Activated CD8-positive, alpha-beta memory T cell treated with anti-CD3 and anti-CD28 coated beads, Interleukin-2, amount 50 U/mL, for 1 hour (primary cell): ENCODE results near the gene HOXD3.

Experiments used
- DNase-seq: peaks from one replicate; pipeline ENCODE4 v3.0.0-alpha.2; 2020; ENCODE audit errors: extremely low read depth

HOXD3 gene

DNA sequence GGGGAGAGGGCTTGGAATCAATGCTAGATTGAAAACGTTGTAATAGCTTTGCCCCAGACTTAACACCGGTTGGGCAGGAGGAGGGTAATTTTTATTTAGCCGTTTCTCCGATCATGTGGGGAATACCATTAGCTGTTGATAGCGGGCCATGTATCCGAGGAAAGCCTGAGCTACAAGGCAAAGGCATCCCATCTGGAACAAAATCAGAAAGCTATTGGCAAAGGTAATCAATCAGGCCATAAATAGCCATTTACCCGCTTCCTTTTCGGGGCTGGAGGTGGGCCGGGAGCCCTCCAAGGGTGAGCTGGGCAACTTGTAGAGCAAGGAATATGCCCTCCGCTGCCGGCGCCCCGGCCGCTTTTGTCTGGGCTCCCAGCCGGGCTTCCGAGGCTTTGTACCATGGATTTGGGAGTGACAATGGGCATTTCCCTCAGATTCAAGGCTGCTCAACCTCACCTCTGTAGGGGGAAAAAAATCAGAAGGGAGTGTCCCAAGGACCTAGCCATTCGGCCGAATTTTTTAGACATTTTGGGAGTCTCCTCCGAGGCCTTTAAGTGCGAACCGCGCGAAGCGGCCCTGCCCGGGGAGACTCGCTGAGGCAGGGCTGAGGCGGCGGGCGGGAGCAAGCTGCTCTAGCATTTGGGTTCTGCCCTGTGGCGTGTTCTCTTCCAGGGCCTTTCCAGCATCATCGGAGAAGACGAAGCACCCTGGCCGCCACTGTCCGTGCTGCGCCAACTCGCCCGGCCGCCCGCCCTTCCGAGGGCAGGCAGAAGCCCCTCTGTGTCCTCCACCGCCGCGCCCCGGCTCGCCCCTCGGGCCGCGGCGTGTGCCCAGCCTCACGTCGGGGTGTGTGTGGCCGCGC, 35.7 kb upstream of the HOXD3 start:
- no peak for DNase-seq

- DNase-seq = no peak
Observed at GRCh38 chr2:176122052-176122682, 34.9 kb upstream of the HOXD3 start.

GRCh38 chr2:176122683-176123410, 34.3 kb upstream of the HOXD3 start, which contains the start of gene HOXD9:
TSS of gene HOXD9 (plus strand) at chr2:176122719. CDS start at chr2:176122769, 50 bp downstream.
- no peak for DNase-seq

GRCh38 chr2:176123411-176124109, 33.5 kb upstream of the HOXD3 start:
- no peak for DNase-seq

GRCh38 chr2:176124110-176124946, 32.8 kb upstream of the HOXD3 start:
- no peak for DNase-seq

DNA sequence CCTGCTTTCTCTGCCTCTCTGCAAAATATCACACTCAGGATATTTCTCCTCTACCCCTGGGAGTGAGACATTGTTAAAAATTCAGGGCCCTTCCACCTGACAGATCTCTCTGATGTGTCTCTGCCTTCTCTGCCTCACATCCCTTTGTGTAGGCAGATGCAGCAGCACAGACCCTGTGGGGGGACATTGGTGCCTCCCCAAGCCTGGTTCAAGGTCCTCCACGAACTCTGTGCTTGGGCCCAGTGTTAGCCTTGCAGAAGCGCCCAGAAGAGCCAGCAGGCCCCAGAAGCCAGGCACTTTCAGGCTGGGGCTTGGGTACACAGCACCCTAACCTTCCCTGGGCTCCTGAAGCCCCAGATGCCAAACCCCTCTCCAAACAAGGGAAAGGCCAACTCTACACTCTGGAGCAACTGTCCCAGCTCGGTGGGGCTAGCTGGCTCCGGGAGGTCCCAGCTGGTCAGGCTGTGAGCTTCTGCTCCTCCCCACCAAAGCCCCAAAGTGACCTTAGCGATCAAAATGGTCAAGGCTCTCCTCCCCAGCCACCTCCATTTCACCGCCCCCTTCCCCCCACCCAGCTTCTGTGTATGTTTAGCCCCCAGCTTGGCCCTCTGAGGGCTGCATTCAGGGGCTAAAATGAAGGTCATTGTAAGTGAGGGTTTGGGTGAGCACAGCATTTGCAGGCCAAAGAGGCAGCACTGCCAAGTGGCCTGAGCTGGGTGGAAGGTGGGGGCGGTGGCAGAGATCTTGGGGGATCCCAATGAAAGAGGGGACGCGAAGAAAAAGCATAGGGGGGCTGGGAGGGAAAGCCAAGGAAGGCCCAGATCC, 31.9 kb upstream of the HOXD3 start:
- no peak for DNase-seq

DNA sequence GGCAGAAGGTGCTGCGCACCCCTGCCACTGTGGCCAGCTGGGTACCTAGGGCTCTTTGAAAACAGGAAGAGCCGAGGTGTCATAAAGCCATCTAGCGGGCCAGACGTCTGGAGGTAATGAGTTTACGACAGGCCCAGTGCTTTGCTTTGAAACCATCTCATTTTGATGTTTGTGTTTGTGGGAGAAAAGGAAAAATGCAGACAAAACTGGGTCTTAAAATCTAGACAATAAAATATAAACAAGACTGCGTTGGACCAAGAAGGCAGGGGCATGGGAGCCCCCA, 31.4 kb upstream of the HOXD3 start:
- DNase-seq = no peak

DNA sequence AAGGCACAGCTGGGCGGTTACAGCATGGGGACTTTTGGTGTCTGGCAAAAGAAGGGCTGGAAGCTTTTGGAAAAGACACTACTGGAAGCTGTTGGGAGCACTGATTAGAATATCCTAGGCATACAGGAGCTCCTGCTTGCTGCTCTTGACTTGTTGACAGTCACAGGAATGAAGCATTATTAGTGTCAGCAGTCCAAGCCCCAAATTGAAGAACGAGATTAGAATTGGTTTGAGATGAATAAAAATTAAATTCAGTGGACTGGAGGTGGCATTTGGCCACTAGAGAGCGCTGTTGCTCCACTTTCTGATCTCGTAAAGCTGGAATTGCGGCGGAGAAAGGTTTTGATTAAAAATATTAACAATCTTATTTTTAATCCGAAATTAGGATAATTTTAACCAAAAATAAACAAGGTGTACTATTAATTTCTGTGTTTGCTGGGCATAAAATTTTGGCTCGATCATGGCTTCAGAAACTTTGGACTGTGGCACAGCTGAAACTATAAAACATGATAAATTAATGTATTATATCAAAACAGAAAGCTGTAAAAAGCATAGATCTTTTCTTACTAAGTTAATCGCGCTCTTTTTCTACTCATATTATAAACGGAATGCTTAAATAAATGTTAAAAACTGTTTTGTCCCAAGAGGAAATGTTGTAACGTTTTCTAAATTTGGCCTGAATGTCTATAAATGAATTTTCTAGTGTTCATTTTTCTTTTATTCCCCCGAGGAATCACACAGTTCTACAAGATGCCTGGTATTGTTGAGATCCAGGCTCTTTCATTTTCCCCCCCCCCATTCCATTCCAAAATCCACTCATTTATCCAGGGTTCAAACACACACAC, 30.0 kb upstream of the HOXD3 start:
- peak; percentile 47 for DNase-seq

DNA sequence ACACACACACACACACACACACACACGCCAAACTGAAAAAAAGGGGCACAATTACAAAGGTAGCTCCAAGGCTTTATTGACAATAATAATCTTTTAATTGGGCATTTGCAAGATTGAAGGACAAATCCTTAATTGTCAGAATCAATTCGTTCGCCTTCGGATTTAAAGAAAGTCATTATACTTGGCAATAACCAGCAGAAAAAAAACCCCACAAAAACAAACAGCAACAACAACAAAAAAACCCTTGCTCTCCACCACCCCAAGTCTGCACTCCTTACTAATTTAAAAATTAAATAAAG, 29.4 kb upstream of the HOXD3 start:
- DNase-seq = no peak

GRCh38 chr2:176128172-176128981, 28.7 kb upstream of the HOXD3 start:
- no peak for DNase-seq

DNA sequence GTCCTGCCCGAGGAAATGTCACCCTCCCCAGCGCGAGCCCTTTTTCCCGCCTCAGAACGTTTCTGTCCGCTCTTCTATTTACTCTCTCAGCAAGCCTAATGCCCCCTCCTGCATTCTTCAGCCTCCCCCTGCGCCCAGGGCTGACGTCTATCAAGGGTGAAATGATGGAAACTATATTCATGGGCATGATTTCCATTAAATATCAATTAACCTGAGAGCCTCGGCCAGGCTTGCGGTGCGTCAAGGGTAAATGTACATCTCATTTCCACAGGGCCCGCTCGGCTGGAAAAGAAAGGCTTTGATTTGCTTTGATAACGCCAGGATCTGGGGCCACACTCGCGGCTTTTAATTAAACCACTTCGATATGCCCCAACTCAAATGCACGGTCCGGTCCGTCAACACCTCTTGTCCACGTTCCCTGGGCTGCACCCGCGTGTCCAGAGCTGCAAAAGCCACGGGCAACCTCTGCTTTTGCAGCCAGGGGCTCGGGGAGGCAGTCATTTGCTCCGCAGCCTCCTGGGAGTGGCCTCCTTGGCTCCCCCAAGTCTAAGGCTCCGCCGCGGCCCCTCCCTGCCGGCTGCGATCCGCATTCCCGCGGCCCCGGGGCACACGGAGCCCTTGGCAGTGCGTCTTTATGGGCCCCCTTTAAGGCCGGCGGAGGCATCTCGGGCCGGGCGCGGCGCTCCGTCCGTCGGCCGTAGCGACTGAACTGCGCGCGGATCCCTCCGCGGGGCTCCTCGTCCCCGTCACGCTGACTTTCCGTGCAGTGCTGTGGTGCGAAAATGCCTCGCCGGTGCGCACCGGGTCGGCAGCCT, 27.9 kb upstream of the HOXD3 start, which contains the start of gene HOXD8:
Gene HOXD8, plus strand, starts transcription at position 724 of the 815 bp plus-strand sequence. CDS start 662 bp downstream, outside the sequence.
- DNase-seq = no peak

DNA sequence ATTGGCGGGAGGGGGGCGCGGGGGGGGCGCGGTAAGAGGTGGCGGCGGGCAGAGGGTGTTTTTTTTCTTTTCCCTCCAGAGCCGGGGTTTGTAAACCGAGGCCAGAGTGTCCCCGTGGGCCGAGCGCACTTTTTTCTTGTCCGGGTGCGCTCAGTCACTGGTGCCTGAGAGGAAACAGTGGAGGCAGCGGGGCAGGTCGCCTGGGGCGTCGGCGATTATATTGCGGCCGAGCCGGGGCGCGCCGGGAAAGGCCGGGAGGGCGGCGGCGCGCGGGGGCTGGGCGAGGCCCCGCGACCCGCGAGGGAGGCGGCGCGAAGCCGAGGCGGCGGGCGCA, 27.3 kb upstream of the HOXD3 start:
- DNase-seq = no peak

GRCh38 chr2:176130147-176130956, 26.8 kb upstream of the HOXD3 start:
- DNase-seq = no peak

- no peak for DNase-seq
Observed at GRCh38 chr2:176130957-176131847, 25.9 kb upstream of the HOXD3 start.

- no peak for DNase-seq
Observed at GRCh38 chr2:176131848-176132158, 25.3 kb upstream of the HOXD3 start.
